IPS-NIHi7 (cell line): ENCODE measurements around the gene NPIPB2.

Experiments
- DNase-seq: peaks from one replicate; pipeline ENCODE4 v3.0.0; 2012; ENCODE audit warnings: mixed read lengths; ENCODE audit errors: extremely low spot score

Gene NPIPB2

GRCh38 chr16:11901091-11901490, 40.8 kb downstream of the NPIPB2 start:
- DNase-seq = no peak

GRCh38 chr16:11896486-11897176, 45.2 kb downstream of the NPIPB2 start:
- DNase-seq = no peak

DNA sequence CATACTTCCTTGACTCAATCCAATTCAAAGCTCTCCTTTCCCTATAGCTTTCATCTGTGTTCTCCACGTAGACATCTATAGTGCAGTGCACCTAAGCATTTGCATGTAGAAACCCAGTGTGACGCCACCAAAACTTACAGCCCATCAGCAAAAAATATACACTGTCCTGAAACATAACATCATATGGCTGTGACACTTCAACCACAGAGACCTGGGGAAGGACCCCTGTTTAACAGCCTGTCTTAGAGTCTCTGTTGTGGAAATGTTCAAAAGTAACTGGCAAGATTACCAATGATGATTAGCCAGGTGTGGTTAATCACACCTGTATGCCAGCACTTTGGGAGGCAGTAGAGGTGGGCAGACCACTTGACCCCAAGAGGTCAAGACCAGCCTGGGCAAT, 48.3 kb downstream of the NPIPB2 start:
- no peak for DNase-seq

DNA sequence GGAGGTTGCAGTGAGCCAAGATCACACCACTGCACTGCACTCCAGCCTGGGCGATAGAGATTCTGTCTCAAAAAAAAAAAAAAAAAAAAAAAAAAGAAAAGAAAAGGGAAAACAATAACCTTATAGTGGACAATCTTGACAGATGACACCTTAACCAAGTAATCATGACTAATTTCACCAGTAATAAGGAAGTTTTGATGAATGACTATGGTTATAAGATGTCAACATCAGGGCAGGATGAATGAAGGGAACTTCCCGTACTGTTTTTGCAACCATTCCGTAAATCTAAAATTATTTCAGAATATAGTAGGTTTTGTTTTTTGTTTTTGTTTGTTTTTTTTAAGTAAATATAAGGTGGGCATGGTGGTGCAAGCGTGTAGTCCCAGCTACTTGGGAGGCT, 49.1 kb downstream of the NPIPB2 start:
- no peak for DNase-seq

- no peak for DNase-seq
Measured at GRCh38 chr16:11890231-11890965, 51.4 kb downstream of the NPIPB2 start.

GRCh38 chr16:11886881-11887280, 55.0 kb downstream of the NPIPB2 start:
- DNase-seq = no peak

DNA sequence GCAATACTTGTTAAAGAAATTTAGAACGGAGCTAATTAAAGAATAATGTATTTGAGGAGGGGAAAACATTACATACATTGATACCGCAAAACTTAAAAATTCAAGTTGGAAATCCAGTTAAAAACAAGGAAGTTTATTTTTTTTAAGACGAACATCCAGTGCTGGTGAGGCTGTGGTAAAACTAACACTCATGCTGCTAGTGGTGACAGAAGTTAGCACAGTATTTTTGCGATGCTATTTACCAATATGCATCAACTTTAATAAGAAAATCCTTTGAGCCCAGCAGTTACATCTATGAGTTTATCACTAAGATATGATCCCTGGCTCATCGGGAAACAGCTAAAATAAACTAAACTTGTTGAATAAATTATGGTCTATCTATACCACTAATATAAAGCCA, 57.8 kb downstream of the NPIPB2 start:
- DNase-seq = no peak

- DNase-seq = no peak
Measured at GRCh38 chr16:11880007-11880406, 61.8 kb downstream of the NPIPB2 start.

- no peak for DNase-seq
Measured at GRCh38 chr16:11877374-11877773, 64.5 kb downstream of the NPIPB2 start.
